GM23248 (cell line): Measurements from ENCODE around the gene MAP1LC3B2.

Experiments
- EZH2 ChIP-seq: fragments of 200-600 bp; sonication (generic); IDR thresholded peaks from 2 replicates; pipeline ENCODE4 v1.6.1; 2018; ENCODE audit warnings: antibody characterized with exemption, mild to moderate bottlenecking; ENCODE audit not compliant: insufficient read depth, poor library complexity, severe bottlenecking
- EZH2phosphoT487 ChIP-seq: fragments of 200-600 bp; sonication (generic); IDR thresholded peaks from 2 replicates; pipeline ENCODE4 v1.6.1; 2018; ENCODE audit warnings: antibody characterized with exemption, moderate library complexity, mild to moderate bottlenecking, low read depth; ENCODE audit not compliant: insufficient read depth

GRCh38 chr12:116538682-116539305, 20.4 kb upstream of the MAP1LC3B2 start:
- TF ChIP-seq EZH2 = no peak
- no peak for TF ChIP-seq EZH2phosphoT487
